HUES64 (cell line): ENCODE results near the gene ANP32B. TPM values are rescaled to one million over a fixed set of nuclear protein-coding genes. Genes with fewer than 3 reads are reported as not detected.

Source experiments
- H3K27ac ChIP-seq: 2 replicates; pipeline ENCODE4 v1.7.0; 2013; ENCODE audit warnings: low read depth, low read length, inconsistent platforms
- H3K27me3 ChIP-seq: 2 replicates; pipeline ENCODE4 v1.6.1; 2013; ENCODE audit warnings: mild to moderate bottlenecking, low read length; ENCODE audit not compliant: insufficient read depth
- H3K36me3 ChIP-seq: 2 replicates; pipeline ENCODE4 v1.6.1; 2013; ENCODE audit warnings: mild to moderate bottlenecking, low read length; ENCODE audit not compliant: insufficient read depth
- H3K4me1 ChIP-seq: 2 replicates; pipeline ENCODE4 v1.6.1; 2013; ENCODE audit warnings: mild to moderate bottlenecking, low read length, moderate library complexity; ENCODE audit not compliant: insufficient read depth
- H3K4me3 ChIP-seq: 2 replicates; pipeline ENCODE4 v1.5.1; 2013; ENCODE audit warnings: mild to moderate bottlenecking, low read length, moderate library complexity
- H3K9ac ChIP-seq: 2 replicates; pipeline ENCODE4 v1.6.1; 2013; ENCODE audit warnings: mild to moderate bottlenecking, low read depth, low read length
- H3K9me3 ChIP-seq: 2 replicates; pipeline ENCODE4 v1.6.1; 2013; ENCODE audit warnings: low read depth, low read length; ENCODE audit not compliant: insufficient read depth
- WGBS: fragments of 150-250, 120-280 bp; methylation state at CpG from one replicate; pipeline ENCODE4 v1.1.7; 2013; ENCODE audit warnings: missing lambda C conversion rate; 5-methylcytosine and 5-hydroxymethylcytosine counted together
- polyA plus RNA-seq, 2 experiments: library from polyadenylated mRNA; stranded (reverse); fragments of 50-300 nt; gene quantifications; one replicate each; pipeline ENCODE4 v1.2.3, GENCODE V29; 2013

ANP32B gene
- polyA plus RNA-seq (2013, experiment 1 of 2): 105 TPM
- polyA plus RNA-seq (2013, experiment 2 of 2): 144 TPM

DNA sequence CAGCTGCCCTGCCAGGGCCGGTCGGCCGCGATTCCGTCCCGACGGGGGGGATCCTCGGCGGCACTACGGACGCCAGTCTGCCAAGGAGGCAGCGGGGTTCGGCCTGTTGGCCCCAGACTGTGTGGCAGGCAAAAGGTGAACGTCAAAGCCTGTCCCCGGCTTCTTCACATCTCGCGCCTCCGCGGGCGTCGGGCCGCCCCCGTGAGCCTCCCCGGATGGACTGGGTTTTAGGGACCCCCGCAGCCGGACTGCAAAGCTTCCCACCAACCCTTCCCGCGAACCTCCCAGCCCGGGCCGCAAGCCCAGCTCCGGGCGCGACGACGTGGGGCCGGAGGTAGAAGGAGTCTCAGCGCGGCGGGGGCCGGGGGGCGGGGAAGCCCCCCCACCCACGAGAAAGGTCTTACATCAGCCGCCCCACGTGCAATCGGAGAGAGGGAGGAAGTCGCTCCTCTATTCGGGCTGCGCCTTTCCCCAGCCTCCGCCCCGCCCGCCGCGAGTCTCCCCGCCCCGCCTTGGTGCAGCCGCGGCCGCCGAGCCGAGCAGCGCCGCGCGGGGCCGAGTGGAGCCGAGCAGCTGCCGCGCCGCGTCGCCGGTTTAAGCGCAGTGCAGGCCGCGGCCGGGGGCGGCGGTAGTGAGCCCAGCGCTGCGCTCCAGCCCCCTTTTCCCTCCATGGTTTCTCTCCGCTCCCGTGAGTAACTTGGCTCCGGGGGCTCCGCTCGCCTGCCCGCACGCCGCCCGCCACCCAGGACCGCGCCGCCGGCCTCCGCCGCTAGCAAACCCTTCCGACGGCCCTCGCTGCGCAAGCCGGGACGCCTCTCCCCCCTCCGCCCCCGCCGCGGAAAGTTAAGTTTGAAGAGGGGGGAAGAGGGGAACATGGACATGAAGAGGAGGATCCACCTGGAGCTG lies at the start of gene ANP32B:
ANP32B (plus strand) TSS at position 659 of the 906 bp plus-strand sequence; CDS start at position 874, 215 bp downstream.
- H3K27ac ChIP-seq: peak within 1 kb of the TSS; percentile 80

GRCh38 chr9:97934321-97935115 lies 48.6 kb upstream of the ANP32B start:
- H3K4me3 ChIP-seq: no peak overlapping the region
- no peaks in the 10 kb centered on the region for H3K9me3 ChIP-seq
- H3K4me1 ChIP-seq: 0 out of 2 replicates have a peak, but pooled peaks cover 4% of the 10 kb centered on the region
- no peaks in the 10 kb centered on the region for H3K36me3 ChIP-seq
- H3K27ac ChIP-seq: no peak overlapping the region
- peaks cover 95% of the 10 kb centered on the region for H3K27me3 ChIP-seq
- 35% methylated on average over 5 of the region's 6 CpGs for WGBS
- H3K9ac ChIP-seq: no peak overlapping the region

More for the DNA sequence above, at the start of gene ANP32B:
- Histone ChIP-seq H3K4me3 (peak within 1 kb of the TSS; percentile 88), H3K4me1 (peaks cover 12% of the 10 kb centered on the region; the same call in 1 of the 2 replicates), H3K27me3 (peaks cover 82% of the 10 kb centered on the region), H3K9ac (peak within 1 kb of the TSS; percentile 98), H3K36me3 (0 out of 2 replicates have a peak, but pooled peaks cover 3% of the 10 kb centered on the region), H3K9me3 (peaks cover 5% of the 10 kb centered on the region; the same call in 1 of the 2 replicates)
- WGBS: under 1% methylated on average over 104 of the region's 105 CpGs

DNA sequence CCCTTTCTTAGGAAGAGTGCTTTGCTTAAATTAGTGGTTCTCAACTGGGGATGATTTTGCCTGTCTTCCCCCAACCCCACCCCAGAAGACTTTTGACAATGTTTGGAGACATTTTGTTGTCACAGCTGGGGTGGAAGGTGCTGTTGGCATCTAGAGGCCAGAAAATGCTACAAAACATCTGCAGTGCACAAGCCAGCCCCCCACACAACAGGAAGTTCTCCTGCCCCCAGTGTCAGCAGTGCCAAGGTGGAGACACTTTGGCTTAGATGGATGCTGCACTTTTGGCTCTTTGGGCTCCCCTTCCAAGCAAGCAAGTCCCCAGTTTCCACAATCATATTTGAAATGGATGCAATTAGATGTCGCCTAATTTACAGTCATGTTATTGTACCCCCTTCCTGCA lies 47.9 kb upstream of the ANP32B start:
- no peaks in the 10 kb centered on the region for H3K9me3 ChIP-seq
- no peak overlapping the region for H3K27ac ChIP-seq
- H3K36me3 ChIP-seq: no peaks in the 10 kb centered on the region
- 0 out of 2 replicates have a peak, but pooled peaks cover 4% of the 10 kb centered on the region for H3K4me1 ChIP-seq
- no peak overlapping the region for H3K9ac ChIP-seq
- peaks cover 95% of the 10 kb centered on the region for H3K27me3 ChIP-seq
- no peak overlapping the region for H3K4me3 ChIP-seq
- 100% methylated on average over 1 of the region's 1 CpG for WGBS

GRCh38 chr9:97936998-97937397 lies 46.1 kb upstream of the ANP32B start:
- no peaks in the 10 kb centered on the region for H3K36me3 ChIP-seq
- H3K27me3 ChIP-seq: peaks cover 95% of the 10 kb centered on the region
- H3K9ac ChIP-seq: no peak overlapping the region
- no peaks in the 10 kb centered on the region for H3K9me3 ChIP-seq
- H3K4me1 ChIP-seq: 0 out of 2 replicates have a peak, but pooled peaks cover 4% of the 10 kb centered on the region
- no peak overlapping the region for H3K27ac ChIP-seq
- H3K4me3 ChIP-seq: no peak overlapping the region

- H3K27ac ChIP-seq: no peak within 1 kb of the TSS
- no peaks in the 10 kb centered on the region for H3K9me3 ChIP-seq
- H3K4me1 ChIP-seq: 0 out of 2 replicates have a peak, but pooled peaks cover 4% of the 10 kb centered on the region
- WGBS: 89% methylated on average over 2 of the region's 3 CpGs
- H3K9ac ChIP-seq: no peak within 1 kb of the TSS
- no peak within 1 kb of the TSS for H3K4me3 ChIP-seq
- peaks cover 97% of the 10 kb centered on the region for H3K27me3 ChIP-seq
- H3K36me3 ChIP-seq: no peaks in the 10 kb centered on the region
Measured at GRCh38 chr9:97938081-97938644, 45.0 kb upstream of the ANP32B start, which contains the start of gene HEMGN. HEMGN (minus strand) TSS chr9:97938172; CDS start chr9:97938136, 36 bp downstream.

DNA sequence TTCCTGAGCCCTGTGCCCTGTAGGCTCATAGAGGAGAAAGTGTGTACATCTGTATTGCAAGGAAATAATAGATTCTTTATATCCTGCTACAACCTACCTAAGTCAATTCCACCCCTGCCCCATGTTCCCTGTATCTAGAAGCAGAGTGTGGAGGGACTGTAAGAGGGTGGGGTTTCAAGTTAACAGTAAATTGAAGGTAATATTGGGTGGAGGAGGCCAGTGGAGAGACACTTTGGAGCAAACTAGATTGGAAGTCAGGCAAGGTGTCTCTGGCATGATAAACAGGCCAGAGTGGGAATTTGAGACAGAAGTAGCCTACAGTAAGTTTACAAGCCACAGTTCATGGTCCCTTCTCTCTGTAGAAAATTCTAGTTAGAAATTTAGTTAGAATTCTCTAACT lies 42.9 kb upstream of the ANP32B start:
- Histone ChIP-seq H3K9me3 (no peaks in the 10 kb centered on the region), H3K4me1 (no peaks in the 10 kb centered on the region), H3K4me3 (no peak overlapping the region), H3K36me3 (no peaks in the 10 kb centered on the region), H3K27me3 (peaks cover 96% of the 10 kb centered on the region), H3K27ac (no peak overlapping the region), H3K9ac (no peak overlapping the region)

DNA sequence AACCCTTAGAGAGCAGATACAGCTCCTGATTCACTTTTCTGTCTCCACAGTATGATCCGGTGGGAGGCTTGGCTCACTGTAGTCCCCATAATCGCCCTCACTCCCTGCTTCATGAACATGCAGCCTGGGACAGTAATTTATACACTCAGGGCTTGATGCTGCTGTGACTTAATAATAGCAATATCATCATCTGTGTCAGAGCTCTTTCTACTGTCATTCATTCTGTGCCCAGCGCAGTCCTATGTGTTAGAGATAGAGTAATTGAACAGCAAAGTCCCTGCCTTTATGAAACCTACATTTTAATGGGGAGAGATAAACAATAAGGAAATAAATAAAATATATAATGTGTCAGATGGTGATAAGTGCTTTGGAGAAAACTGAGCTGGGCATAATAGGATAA lies 42.4 kb upstream of the ANP32B start:
- Histone ChIP-seq H3K9me3 (no peaks in the 10 kb centered on the region), H3K27ac (no peak overlapping the region), H3K27me3 (peaks cover 91% of the 10 kb centered on the region)

DNA sequence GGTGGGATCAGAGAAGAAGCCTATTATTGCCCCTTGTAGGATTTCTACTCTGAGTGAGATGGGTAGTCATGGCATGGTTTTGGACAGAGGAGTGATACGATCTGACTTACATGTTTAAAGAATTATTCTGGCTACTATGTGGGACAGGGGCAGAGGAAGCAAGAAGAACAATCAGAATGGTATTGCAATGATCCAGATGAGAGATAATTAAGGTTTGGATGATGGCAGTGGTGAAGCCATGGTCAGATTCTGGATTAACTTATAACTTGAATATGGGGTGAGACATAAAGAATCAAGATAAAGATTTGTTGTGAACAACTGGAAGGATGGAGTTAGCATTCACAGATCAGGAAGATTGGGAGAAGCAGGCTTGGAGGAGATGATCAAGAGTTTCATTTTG lies 41.8 kb upstream of the ANP32B start:
- Histone ChIP-seq H3K9ac (no peak overlapping the region), H3K4me1 (no peaks in the 10 kb centered on the region), H3K27ac (no peak overlapping the region), H3K4me3 (no peak overlapping the region), H3K27me3 (peaks cover 85% of the 10 kb centered on the region), H3K36me3 (no peaks in the 10 kb centered on the region), H3K9me3 (no peaks in the 10 kb centered on the region)
- WGBS: 94% methylated on average over 1 of the region's 1 CpG

More for the DNA sequence above, 42.4 kb upstream of the ANP32B start:
- Histone ChIP-seq H3K9ac (no peak overlapping the region), H3K4me1 (no peaks in the 10 kb centered on the region), H3K36me3 (no peaks in the 10 kb centered on the region), H3K4me3 (no peak overlapping the region)
- WGBS: 75% methylated on average over 3 of the region's 3 CpGs

DNA sequence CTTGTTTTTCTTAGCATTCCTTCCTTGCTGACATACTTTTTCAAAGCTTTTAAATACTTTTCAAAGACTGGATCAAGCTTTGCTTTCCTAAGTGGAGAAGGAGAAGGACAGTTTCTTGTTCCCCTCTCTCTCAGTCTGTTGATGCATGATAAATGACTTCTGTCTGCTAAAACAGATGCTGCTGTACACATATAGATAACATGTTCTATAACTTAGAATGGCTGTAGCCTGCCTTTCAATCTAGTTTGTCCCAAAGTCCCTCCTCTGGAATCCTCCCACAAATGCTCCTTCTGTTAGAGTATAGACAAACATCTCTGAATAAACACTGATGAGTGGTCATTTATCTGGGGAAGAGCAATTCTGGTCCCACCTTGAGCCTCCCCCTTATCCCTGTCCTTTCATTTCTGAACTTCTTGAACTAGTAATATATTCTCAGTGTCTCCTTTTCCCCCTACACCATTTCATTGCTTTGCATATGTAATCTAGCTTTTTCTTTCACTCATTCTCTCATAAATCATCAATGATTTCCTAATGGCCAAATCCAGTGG lies 39.8 kb upstream of the ANP32B start:
- peaks cover 65% of the 10 kb centered on the region for H3K27me3 ChIP-seq
- H3K9ac ChIP-seq: no peak overlapping the region
- no peaks in the 10 kb centered on the region for H3K4me1 ChIP-seq
- H3K27ac ChIP-seq: no peak overlapping the region
- H3K9me3 ChIP-seq: no peaks in the 10 kb centered on the region
- H3K36me3 ChIP-seq: no peaks in the 10 kb centered on the region
- no peak overlapping the region for H3K4me3 ChIP-seq

- Histone ChIP-seq H3K36me3 (no peaks in the 10 kb centered on the region), H3K27me3 (peaks cover 53% of the 10 kb centered on the region), H3K27ac (no peak overlapping the region), H3K9me3 (no peaks in the 10 kb centered on the region), H3K4me3 (no peak overlapping the region), H3K9ac (no peak overlapping the region), H3K4me1 (no peaks in the 10 kb centered on the region)
- WGBS: 85% methylated on average over 2 of the region's 3 CpGs
Measured at GRCh38 chr9:97944612-97945011, 38.5 kb upstream of the ANP32B start.
